Spleen (tissue), 7 donors: ENCODE results near the gene TM4SF4.

Source experiments
- POLR2A ChIP-seq, 3 donors: fragments of 450-650 bp; IDR thresholded peaks; one replicate each; pipeline ENCODE4 v1.5.1; 2017; ENCODE audit warnings: antibody characterized with exemption in 3 of 3, mild to moderate bottlenecking in 1 of 3
- POLR2AphosphoS5 ChIP-seq, 3 donors: sonication (generic); formaldehyde crosslinking; IDR thresholded peaks; one replicate each; pipeline ENCODE4 v1.5.1; 2017; ENCODE audit warnings: antibody characterized with exemption in 3 of 3
- TF ChIP-seq, protein P1 (sequence below), 11 experiments: fragments of 200-600 bp in 7 of 11; fragments of 450-650 bp in 4 of 11; sonication (generic) in 4 of 11; IDR thresholded peaks in 8 of 11; conservative IDR thresholded peaks in 3 of 11; 1 replicate in 7 of 11; 2 replicates in 4 of 11; pipeline versions ENCODE4 v1.4.0 to v1.8.0; 2016 to 2021; ENCODE audit warnings: antibody characterized with exemption in 11 of 11, inconsistent platforms in 4 of 11, mild to moderate bottlenecking in 1 of 11
- donor health status: DM: no; HTN: no; CAD: no; lungs with moderate emphysema.
- donor health status: DM: no; HTN: no; CAD: no.
- donor health status: DM: no; HTN: no; CAD: no.

DNA sequence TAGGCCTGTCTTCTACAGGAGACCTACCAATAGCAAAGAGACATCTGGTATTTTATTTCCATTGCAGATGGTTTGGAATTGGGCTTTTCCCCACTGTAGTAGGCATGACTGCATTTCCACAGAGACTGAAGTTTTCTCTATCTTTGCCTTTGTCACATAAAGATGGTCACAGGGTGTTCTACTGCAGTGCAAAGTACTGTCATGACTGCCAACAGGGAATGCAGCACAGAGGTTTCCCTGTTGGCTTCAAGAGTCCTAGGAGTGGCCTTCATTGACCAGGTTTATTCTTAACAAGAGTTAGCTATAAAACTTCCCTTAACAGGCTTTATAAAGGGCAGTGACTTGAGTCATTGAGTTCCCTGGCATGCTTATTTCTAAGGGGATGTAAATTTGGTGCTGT, 36.8 kb upstream of the TM4SF4 start:
- TF ChIP-seq, protein P1, sequence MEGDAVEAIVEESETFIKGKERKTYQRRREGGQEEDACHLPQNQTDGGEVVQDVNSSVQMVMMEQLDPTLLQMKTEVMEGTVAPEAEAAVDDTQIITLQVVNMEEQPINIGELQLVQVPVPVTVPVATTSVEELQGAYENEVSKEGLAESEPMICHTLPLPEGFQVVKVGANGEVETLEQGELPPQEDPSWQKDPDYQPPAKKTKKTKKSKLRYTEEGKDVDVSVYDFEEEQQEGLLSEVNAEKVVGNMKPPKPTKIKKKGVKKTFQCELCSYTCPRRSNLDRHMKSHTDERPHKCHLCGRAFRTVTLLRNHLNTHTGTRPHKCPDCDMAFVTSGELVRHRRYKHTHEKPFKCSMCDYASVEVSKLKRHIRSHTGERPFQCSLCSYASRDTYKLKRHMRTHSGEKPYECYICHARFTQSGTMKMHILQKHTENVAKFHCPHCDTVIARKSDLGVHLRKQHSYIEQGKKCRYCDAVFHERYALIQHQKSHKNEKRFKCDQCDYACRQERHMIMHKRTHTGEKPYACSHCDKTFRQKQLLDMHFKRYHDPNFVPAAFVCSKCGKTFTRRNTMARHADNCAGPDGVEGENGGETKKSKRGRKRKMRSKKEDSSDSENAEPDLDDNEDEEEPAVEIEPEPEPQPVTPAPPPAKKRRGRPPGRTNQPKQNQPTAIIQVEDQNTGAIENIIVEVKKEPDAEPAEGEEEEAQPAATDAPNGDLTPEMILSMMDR (IDR thresholded peaks at IDR 0.05 in 8 of 11, conservative IDR thresholded peaks at IDR 0.05 in 3 of 11), result no peak
- TF ChIP-seq POLR2A (IDR thresholded peaks at IDR 0.05) (no peak), POLR2AphosphoS5 (IDR thresholded peaks at IDR 0.05) (no peak)
